NCI-H1092 (cell line): ENCODE measurements around the gene TRAIP.
"Not testable (repeated sequence)": the region's sequence is repeated elsewhere in the genome, so short reads cannot be mapped to it uniquely, and the experiment has no call there.

Experiments used
- DNase-seq: peaks from one replicate; lab custom pipeline; 2025; lab: John Stamatoyannopoulos, UW

TRAIP gene

GRCh38 chr3:49791571-49791970 is 64.8 kb downstream of the TRAIP start:
- DNase-seq = no peak

DNA sequence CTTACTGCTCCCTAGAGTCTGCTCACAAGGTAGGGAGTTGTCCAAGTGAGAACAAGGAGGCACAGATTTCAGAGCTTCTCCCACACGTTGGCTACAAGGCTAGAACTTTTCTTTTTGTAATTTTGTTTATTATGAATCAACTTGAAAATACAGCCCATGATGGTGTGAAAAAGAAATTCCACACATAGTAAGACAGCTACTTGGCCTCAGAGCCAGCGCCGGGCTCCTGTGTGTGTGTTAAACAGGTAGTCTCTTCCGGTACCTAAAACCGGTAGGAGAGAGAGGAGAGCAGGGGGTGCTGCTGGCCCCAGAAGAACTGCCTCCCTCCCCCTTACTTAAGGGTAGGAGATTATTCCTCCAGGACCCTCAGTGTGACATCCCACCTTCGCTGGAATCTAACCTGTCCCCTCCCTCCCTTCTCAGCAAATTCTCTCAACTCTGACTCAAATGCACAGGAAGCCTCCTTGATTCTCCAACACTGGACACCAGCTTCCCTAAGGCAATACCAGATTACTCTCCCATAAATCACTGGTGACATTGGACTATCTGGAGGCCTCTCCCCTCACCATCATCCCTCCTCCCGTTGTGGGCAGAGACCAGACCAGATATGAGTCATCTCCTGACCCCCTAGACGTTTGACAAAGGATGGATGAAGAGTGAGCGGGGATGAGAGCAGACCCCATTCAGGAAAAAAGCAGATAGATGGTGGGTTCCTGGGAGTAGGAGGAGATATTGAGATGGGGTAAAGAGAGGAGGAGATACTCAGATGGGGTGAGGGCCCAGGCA is 65.5 kb downstream of the TRAIP start:
- no peak for DNase-seq

GRCh38 chr3:49788056-49788455 is 68.3 kb downstream of the TRAIP start:
- no peak for DNase-seq

DNA sequence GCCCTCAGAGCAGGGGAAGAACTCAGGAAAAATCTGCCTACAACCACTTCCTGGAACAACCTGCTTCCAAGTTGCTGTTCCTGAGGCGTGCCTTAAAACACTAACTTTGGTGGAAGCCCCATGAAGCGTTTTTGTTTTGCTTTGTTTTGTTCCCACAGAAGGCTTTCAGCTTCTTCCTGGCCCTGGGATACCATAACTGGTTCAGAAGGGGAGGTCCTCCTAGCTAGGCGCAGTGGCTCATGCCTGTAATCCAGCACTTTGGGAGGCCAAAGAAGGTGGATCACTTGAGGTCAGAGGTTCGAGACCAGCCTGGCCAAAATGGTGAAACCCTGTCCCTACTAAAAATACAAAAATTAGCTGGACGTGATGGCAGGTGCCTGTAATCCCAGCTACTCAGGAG is 68.8 kb downstream of the TRAIP start:
- DNase-seq = no peak

- no peak for DNase-seq
Measured at GRCh38 chr3:49787182-49787464, 69.2 kb downstream of the TRAIP start.

DNA sequence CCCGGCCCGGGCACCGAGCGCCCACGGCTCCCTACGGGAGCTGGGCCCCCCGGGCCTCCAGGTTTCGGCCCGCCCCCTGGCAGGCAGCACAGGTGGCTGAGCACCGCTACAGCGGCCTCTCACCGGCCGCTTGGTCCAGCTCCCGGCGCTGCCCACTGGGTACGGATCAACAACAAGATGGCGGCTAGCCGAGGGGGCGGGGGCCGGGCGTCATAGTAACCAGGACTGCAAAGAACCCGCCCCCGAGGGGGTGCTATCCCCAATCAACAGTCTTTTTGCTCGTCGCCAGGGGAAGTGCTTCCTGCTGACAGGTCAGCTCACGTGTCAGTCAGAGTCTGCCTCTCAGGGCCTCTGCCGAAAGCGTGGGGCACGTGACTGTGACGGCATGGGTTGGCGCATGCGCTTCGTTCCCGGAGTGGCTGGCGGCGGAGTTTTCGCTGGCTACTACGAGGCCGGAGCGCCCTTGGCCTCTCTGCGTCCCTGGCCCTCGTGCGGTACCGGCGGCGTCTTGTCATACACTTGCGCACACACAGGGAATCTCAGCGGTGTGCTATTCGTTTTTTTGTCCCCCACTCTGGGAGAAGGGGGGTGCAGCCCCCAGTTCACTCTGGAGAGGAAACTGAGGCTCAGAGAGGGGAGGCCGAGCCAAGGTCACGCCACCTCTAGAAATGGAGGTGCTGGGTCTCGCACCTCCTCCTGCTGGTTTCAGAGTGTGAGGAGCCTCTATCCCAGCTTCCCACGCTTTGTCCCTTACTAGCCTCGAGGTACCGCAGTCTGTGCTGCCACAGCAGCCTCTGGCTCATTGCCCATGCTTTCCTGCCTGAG is 69.8 kb downstream of the TRAIP start, which contains the start of gene IP6K1:
Gene IP6K1, minus strand, starts transcription at position 186 of the 825 bp plus-strand sequence. CDS start 38,502 bp downstream, outside the sequence.
- DNase-seq = peak; percentile 98

DNA sequence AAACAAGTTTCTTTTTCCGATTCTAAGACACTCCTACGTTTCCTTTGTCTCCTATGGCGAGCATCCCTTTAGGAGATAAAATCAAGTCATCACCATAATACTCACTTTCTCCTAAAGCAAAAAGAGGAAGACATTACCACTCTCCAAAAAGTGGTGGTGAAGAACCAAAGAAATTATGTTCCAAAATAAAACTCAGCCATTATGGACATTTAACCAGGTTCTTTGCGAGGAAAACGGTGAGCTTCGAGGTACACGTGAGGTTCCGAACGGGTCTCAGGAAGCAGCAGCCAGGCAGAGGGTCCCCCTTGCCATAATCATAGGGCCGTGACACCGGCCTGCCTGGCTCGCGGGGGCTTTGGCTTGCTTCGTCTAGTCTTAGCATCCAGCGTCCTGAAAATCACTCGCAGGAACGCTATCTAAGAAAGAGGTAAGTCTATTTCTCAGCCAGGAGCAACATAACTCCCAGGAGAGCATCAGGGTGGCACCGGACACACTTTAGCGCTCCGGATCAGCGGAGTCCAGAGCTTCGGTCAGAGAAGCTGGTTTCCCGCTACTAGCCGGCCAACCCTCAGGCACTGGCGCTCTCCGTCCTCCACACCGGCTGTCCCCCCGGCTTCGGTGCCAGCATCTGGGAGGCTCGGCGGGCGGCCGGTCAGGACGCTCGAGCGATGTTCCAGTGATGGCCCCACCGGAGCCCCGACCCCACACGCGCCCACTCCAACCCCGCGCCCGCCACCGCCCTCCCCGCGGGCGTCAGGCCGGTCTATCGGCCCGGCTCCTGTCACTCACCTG is 70.6 kb downstream of the TRAIP start:
- no peak for DNase-seq

DNA sequence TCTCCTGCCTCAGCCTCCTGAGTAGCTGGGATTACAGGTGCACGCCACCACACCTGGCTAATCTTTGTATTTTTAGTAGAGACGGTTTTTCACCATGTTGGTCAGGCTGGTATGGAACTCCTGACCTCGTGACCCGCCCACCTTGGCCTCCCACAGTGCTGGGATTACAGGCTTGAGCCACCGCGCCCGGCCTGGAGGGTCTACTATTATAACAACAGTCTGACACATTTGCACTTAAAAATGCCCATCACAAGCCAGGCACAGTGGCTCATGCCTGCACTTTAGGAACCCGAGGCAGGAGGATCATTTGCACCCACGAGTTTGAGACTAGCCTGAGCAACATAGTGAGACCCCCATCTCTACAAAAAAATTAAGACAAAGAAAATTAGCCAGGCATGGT is 74.1 kb downstream of the TRAIP start:
- not testable (repeated sequence) for DNase-seq

- no peak for DNase-seq
Measured at GRCh38 chr3:49781415-49782199, 74.8 kb downstream of the TRAIP start.

GRCh38 chr3:49780975-49781365 is 75.4 kb downstream of the TRAIP start:
- not testable (repeated sequence) for DNase-seq

GRCh38 chr3:49780080-49780974 is 76.0 kb downstream of the TRAIP start:
- DNase-seq = no peak

GRCh38 chr3:49779358-49780079 is 76.8 kb downstream of the TRAIP start:
- DNase-seq = no peak
